Measurements from ENCODE around the gene ARPC1A. TPM values are rescaled to one million over a fixed set of nuclear protein-coding genes. Genes with fewer than 3 reads are reported as not detected.

ARPC1A gene
- total and polyA plus RNA-seq, 10 donors, result 64.5 to 124 (median 89.3) TPM

DNA sequence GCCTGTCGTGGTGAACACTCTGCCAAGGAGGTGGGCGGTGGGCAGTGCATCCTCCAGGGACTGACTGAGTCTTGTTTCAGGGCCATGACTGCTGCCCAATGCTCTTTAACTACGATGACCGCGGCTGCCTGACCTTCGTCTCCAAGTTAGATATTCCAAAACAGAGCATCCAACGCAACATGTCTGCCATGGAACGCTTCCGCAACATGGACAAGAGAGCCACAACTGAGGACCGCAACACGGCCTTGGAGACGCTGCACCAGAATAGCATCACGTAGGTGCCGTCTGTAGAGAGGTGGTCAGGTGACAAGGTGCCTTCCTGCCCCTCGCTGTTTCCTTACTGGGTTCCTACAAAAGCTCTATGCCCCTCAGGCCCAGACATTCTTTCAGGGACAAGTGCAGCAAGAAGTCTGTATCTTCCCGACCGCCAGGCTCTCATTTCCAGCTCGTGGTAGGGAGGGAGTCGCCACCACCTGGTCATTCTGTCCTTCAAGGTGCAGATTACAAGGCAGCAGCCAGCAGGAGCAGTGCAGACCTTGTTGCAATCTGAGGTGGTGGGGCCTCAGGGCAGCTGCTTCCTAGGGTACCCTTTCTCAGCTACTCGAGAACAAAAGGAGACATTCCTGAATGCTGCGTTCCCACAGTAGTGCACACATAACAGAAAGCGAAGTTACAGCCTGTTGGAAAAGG lies 33.9 kb downstream of the ARPC1A start:
- intact Hi-C loops (cut with DNase I; ENCODE audit: low total_unique reads), result no loop called here
- H3K27ac ChIP-seq, result no peak overlapping the region
- H3K4me3 ChIP-seq, result no peak overlapping the region
- no peaks in the 10 kb centered on the region for H3K9me3 ChIP-seq
- H3K4me1 ChIP-seq, result no peaks in the 10 kb centered on the region
- peak in 1 of 3 donors; percentile 11 for TF ChIP-seq POLR2AphosphoS5 (IDR thresholded peaks at IDR 0.05)
- no peak for TF ChIP-seq POLR2A (IDR thresholded peaks at IDR 0.05)
- no peak for DNase-seq
- H3K36me3 ChIP-seq, result peaks cover 2 to 100% (median 98%) of the 10 kb centered on the region in 6 donors
- 91 to 95% (median 93%) methylated on average over 16 to 22 of the region's 22 CpGs for WGBS, 5 donors
- H3K27me3 ChIP-seq (replicated peaks in 1 of 7), result no peaks in the 10 kb centered on the region

DNA sequence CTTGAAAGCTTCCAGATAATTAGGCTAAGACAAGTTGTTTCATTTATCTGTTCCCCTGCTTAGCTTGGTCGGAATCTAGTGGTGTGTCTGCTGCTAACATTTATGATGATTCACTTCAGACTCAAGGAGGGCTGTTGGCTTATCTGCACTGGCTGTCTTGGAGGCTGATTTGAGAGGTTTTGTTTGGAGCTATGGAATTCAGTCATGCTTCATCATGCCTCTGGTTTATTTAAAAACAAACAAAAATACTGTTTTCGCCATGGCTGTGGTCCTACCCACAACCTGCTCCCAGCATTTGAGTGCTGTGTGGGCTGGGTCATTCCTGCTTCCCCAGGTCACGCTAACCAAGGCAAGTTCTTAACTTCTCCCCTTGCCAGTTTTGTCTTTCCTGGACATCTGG lies 37.1 kb downstream of the ARPC1A start:
- TF ChIP-seq, protein P1, sequence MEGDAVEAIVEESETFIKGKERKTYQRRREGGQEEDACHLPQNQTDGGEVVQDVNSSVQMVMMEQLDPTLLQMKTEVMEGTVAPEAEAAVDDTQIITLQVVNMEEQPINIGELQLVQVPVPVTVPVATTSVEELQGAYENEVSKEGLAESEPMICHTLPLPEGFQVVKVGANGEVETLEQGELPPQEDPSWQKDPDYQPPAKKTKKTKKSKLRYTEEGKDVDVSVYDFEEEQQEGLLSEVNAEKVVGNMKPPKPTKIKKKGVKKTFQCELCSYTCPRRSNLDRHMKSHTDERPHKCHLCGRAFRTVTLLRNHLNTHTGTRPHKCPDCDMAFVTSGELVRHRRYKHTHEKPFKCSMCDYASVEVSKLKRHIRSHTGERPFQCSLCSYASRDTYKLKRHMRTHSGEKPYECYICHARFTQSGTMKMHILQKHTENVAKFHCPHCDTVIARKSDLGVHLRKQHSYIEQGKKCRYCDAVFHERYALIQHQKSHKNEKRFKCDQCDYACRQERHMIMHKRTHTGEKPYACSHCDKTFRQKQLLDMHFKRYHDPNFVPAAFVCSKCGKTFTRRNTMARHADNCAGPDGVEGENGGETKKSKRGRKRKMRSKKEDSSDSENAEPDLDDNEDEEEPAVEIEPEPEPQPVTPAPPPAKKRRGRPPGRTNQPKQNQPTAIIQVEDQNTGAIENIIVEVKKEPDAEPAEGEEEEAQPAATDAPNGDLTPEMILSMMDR (IDR thresholded peaks at IDR 0.05 in 8 of 11, conservative IDR thresholded peaks at IDR 0.05 in 3 of 11), result no peak
- TF ChIP-seq POLR2A (IDR thresholded peaks at IDR 0.05) (no peak), POLR2AphosphoS5 (IDR thresholded peaks at IDR 0.05) (no peak)
- Histone ChIP-seq H3K27me3 (replicated peaks in 1 of 7) (no peaks in the 10 kb centered on the region), H3K4me1 (peaks cover 0 to 8% (median 0%) of the 10 kb centered on the region in 6 donors), H3K36me3 (peaks cover 3 to 100% (median 93%) of the 10 kb centered on the region in 6 donors), H3K9me3 (no peaks in the 10 kb centered on the region), H3K27ac (no peak overlapping the region), H3K4me3 (no peak overlapping the region)
- WGBS, 5 donors, result 90 to 93% (median 91%) methylated on average over 3 of the region's 3 CpGs
- no peak for DNase-seq
- intact Hi-C loops (cut with DNase I; ENCODE audit: low total_unique reads), result no loop called here

GRCh38 chr7:99363286-99363685 lies 37.6 kb downstream of the ARPC1A start:
- 94 to 98% (median 97%) methylated on average over 5 of the region's 5 CpGs for WGBS, 5 donors
- peaks cover 0 to 8% (median 0%) of the 10 kb centered on the region in 6 donors for H3K4me1 ChIP-seq
- peaks cover 3 to 96% (median 88%) of the 10 kb centered on the region in 6 donors for H3K36me3 ChIP-seq
- no peaks in the 10 kb centered on the region for H3K27me3 ChIP-seq (replicated peaks in 1 of 7)
- DNase-seq, result no peak
- no peak overlapping the region for H3K4me3 ChIP-seq
- no peaks in the 10 kb centered on the region for H3K9me3 ChIP-seq
- intact Hi-C loops (cut with DNase I; ENCODE audit: low total_unique reads), result no loop called here
- no peak overlapping the region for H3K27ac ChIP-seq
- TF ChIP-seq POLR2A (IDR thresholded peaks at IDR 0.05) (no peak), POLR2AphosphoS5 (IDR thresholded peaks at IDR 0.05) (no peak)
- TF ChIP-seq, protein P1 (IDR thresholded peaks at IDR 0.05 in 8 of 11, conservative IDR thresholded peaks at IDR 0.05 in 3 of 11), result no peak

- 76 to 83% (median 80%) methylated on average over 17 of the region's 17 CpGs for WGBS, 5 donors
- intact Hi-C loops (cut with DNase I; ENCODE audit: low total_unique reads), result no loop called here
- Histone ChIP-seq H3K27me3 (replicated peaks in 1 of 7) (no peaks in the 10 kb centered on the region), H3K4me1 (peaks cover 0 to 8% (median 0%) of the 10 kb centered on the region in 6 donors), H3K9me3 (no peaks in the 10 kb centered on the region), H3K27ac (no peak overlapping the region), H3K4me3 (no peak overlapping the region), H3K36me3 (peaks cover 3 to 88% (median 66%) of the 10 kb centered on the region in 6 donors)
- peak; percentile 92 for DNase-seq
- TF ChIP-seq, protein P1 (IDR thresholded peaks at IDR 0.05 in 8 of 11, conservative IDR thresholded peaks at IDR 0.05 in 3 of 11), result peak in 9 of 11 experiments; percentile 40 to 77 (median 66)
- TF ChIP-seq POLR2A (IDR thresholded peaks at IDR 0.05), result no peak
- TF ChIP-seq POLR2AphosphoS5 (IDR thresholded peaks at IDR 0.05), result peak in 2 of 3 donors; percentile 45 to 52
Measured at GRCh38 chr7:99365318-99366141, 39.8 kb downstream of the ARPC1A start.

Measured in spleen (tissue), 11 donors.